Stimulated activated CD8-positive, alpha-beta memory T cell treated with anti-CD3 and anti-CD28 coated beads, Interleukin-2, amount 100 ng/mL, for 1 hour (primary cell): ENCODE measurements around the gene CPAMD8.
"Not testable (repeated sequence)": the region's sequence is repeated elsewhere in the genome, so short reads cannot be mapped to it uniquely, and the experiment has no call there.

Experiments used
- DNase-seq, 2 donors: peaks; one replicate each; pipeline ENCODE4 v3.0.0-alpha.2; 2020; ENCODE audit warnings: low read depth in 2 of 2

The CPAMD8 gene

DNA sequence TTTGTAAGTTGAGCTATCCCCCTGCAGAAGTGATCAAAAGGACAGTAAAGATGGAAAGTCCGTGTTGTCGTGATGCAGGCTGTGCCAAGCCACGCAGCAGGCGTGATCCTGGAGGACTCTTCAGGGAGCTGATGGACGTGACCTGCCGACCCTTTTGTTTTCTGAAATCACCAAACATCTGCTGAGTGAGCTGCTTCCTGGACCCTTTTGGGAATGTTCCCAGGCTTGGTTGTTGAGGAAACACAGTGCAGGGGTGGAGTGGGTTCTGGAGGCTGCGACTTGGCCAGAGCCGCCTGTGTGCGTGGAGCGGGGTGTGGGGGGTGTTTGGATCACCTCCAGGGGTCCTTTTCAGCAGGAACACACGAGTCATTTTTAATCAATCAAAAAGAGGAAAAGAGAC, 15.4 kb upstream of the CPAMD8 start:
- DNase-seq, result no peak

DNA sequence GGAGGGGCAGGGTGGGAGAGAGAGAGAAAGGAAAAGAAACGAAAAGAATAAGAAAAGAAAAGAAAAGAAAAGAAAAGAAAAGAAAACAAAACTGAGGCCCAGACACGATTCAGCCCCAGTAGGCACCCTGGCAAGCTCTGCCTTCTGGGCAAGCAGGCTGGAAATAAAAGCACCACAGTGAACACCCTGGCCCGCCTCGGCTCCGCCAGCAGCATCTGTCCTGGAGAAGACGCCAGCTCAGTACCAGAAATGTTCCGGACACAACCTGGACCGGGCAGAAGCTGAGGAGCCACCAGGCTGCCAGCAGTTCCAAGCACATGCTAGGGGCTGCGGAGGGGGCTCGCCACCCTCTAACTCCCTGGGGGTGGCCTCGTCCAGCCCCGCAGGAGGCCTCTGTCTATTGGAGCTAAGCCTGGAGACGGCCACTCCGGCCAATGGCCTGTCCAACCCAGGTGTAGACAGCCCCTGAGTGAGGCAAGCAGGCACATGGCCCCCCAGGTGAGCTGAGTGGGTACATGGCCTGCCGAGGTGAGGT, 11.4 kb upstream of the CPAMD8 start:
- no peak for DNase-seq

DNA sequence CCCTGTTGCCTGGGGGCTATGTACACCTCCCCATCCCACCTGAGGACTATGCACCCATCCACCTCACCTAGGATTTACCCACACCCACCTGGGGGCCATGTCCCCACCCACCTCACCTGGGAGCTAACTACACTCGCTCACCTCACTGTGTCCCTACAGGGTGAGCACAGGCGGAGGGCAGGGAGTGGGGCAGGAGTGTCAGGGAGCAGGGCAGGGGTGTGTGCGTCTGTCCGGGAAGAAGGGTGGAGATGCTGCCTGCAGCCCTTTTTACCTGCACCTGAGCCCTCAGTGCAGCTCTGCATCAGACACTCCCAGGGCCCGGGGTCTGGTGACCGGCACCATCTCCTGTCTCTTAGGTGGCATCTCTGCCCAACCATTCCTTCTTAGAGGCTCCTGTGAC, 10.6 kb upstream of the CPAMD8 start:
- DNase-seq, result no peak

DNA sequence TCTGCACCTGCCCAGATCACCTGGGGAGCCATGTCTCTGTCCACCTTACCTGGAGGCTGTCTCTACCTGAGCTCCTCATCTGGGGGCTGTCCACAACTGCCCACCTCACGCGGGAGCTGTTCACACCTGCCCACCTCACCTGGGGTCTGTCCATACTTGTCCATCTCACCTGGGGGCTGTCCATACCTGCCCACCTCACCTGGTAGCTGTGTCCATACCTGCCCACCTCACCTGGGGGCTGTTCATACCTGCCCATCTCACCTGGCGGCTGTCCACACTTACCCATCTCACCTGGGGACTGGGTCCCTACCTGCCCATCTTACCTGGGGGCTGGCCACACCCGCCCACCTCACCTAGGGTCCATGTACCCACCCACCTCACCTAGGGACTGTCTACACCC, 10.0 kb upstream of the CPAMD8 start:
- no peak for DNase-seq

DNA sequence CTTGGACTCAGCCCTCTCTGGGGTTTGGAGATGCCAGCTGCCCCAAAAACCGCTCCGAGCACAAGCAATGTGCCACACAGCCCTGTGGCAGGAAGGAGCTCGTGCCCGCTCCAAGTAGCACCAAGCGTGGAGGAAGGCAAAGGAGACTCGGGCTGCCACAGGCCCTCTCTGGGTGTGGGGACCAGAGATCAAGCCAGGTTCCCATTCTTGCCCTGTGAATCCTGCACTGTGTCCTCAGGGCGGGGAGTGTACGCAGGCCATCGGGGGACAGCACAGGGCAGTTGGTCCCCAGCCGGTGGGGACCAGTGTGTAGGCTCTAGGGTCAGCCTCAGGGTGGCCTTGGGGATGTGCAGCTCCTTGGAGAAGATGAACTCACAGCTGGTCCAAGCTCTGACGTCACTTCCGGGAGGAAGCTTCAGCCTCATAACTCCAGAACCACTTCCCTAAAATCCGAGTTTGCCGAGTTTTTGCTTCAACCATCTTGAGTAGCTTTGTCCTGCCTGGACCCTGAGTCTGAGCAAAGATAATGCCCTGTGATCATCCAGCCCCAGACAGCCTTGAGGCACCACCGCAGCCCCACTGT, 9.3 kb upstream of the CPAMD8 start:
- no peak for DNase-seq

DNA sequence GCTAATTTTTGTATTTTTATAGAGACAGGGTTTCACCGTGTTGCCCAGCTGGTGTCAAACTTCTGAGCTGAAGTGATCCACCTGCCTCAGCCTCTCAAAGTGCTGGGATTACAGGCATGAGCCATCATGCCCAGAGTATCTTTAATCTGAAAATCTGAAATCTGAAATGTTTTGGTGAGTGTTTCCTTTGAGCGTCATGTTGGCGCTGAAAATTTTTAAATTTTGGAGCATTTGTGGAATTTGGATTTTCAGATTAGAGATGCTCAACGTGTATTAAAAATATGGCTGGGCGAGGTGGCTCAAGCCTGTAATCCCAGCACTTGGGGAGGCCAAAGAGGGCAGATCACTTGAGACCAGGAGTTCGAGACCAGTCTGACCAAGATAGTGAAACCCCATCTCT, 5.1 kb upstream of the CPAMD8 start:
- DNase-seq, result no peak

DNA sequence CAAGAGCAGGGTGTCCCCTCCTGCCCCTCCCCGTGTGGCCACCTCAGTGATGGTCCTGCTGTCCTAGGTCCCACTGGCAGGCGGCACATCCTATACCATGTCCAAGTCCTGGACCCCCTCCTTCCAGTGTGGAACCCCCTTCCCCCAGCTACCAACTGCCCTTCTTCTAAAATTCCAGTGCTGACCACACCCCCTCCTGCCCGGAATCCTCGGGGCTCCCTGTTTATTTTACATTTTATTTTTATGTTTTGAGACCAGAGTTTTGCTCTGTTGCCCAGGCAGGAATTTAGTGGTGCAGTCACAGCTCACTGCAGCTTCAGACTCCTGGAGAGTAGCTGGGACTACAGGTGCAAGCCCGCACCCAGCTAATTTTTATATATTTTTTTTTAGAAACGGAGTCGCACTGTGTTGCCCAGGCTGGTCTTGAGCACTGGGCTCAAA, 945 bp upstream of the CPAMD8 start:
- DNase-seq, result no peak

DNA sequence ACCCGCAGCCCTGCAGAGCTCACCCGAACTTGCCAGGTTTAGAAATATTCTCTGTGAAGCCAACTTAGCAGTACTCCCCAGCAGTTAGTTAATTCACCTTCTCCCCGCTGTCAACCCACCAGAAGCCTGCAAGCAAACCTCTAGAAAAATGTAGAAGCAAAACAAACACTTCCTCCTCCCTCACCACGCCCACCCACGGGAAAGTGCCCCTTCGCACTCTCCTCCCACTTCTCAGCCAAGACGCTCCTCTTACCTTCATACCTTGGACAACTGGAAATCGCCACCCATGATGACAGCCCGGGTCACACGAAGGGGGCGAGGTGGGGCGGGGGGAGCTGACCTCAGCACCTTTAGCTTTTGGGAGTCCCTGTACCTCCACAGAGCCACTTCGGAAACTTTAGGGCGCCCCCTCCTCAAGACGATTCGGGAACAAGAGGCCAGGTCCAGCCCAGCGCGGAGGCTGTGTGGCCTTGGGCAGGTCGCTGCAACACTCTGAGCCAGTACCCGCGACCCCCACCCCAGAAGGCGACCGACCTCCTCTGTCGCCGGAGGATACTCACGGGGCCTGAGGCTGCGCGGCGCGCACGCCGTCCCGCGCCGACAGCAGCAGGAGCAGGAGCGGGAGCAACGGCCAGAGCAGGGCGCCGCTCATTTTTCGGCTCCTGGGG, 485 bp downstream of the CPAMD8 start:
- no peak for DNase-seq

DNA sequence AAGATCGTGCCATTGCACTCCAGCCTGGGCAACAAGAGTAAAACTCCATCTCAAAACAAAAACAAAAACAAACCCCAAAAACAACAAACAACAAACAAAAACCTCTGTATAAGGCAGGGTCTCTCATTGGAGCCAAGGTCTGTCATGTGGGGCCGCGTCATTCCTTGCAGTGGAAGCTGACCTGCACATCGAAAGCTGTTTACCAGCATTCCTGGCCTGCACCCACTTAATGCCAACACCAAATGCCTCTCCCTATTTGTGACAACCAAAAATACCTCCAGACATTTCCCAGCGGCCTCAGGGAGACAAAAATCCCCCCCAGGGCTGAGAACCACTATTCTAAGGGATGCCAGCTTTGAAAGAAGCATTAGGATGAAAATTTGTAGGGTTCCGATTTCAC, 1.2 kb downstream of the CPAMD8 start:
- no peak for DNase-seq

DNA sequence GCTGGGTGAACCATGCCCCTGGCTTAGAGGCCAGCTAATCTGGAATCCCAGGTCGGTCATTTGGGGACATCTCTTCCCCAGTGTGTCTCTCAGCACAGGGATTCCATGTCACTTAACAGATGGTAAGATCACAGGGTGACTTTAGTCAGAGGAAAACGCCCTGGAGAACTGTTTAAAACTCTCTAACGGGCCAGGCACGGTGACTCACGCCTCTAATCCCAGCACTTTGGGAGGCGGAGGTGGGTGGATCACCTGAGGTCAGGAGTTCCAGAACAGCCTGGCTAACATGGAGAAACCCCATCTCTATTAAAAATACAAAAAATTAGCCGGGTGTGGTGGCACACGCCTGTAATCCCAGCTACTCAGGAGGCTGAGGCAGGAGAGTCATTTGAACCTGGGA, 1.7 kb downstream of the CPAMD8 start:
- DNase-seq, result not testable (repeated sequence)

DNA sequence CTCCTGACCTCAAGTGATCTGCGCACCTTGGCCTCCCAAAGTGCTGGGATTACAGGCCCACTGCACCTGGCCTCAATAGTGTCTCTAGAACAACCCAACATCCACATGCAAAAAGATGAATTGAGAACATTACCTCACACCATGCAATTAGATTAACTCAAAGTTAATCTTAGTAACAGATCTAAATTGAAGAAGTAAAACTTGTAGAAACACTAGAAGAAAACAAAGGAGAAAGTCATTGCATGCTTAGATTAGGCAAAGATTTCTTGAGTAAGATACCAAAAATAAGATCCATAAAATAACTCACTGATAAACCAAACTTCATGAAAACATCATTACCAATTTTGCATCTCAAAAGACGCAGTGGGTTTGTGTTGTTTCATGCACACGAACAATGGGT, 2.8 kb downstream of the CPAMD8 start:
- no peak for DNase-seq

DNA sequence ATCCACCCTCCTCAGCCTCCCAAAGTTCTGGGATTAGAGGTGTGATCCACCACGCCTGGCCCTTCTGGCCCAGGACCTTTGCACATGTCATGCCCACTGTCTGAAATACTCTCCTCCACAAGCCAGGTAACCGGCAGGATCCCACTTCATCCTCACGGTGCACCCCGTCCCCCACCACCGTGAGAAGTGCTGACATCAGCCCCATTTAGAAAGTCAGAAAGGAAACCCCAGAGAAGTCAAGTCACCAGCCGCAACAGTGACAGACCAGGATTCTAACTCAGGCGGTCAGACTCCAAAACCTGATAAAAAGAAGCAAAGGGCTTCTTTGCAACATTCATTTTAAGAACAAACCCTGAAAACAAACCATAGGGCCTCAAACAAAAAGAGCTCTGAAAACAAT, 3.9 kb downstream of the CPAMD8 start:
- DNase-seq, result no peak

DNA sequence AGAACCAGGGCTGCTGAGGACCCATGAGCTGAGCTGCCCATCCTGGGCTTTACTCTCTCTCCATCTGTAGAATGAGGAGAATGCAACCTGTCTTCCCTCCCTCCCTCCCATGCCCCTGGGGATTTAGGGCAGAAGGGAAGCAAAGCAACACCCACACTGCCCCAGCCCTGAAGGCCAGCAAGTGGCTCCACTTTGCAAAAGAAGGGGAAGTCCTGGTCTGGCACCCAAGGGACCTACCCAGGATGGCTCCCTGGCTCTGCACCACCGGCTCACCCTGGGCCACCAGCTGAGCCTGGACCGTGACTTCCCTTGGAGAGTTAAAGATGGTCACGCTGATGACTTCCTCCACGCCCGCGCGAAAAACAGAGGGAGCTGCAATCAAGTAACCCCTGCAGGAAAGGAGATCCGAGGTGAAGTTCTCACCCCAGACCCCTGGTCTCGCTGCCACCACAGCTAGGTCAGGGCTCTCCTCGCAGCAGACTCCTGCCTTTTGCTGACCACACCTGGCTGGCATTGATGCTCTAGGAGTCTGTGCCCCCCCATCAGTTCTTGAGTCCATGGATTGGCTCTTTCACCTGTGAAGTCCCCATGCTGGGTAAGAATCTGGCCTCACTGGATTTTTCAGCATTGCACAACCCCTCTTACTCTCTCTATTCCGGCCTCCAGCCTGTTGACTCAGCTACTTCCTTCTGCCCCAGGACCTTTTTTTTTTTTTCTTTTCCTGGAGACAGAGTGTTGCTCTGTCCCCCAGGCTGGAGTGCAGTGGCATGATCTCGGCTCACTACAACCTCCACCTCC, 4.6 kb downstream of the CPAMD8 start:
- no peak for DNase-seq

DNA sequence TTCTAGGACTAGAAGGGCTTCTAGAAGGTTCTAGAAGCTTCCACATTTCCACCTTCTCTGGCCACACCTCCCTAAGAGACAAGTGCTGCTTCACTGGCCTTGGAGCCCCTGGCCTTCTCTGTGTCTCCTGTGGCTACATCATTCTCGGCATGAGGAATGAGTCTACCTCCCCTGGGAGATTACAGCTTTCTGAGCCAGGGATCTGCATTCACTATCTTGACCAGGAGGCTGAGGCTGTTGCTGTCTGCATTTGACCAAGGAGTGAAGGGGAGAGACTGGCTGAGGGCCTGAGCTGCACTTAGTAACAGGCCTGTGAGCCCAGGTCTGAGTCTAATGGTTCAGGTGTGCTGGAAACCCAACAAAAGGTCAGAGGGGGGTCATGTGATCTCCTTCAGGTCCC, 5.3 kb downstream of the CPAMD8 start:
- DNase-seq, result no peak

DNA sequence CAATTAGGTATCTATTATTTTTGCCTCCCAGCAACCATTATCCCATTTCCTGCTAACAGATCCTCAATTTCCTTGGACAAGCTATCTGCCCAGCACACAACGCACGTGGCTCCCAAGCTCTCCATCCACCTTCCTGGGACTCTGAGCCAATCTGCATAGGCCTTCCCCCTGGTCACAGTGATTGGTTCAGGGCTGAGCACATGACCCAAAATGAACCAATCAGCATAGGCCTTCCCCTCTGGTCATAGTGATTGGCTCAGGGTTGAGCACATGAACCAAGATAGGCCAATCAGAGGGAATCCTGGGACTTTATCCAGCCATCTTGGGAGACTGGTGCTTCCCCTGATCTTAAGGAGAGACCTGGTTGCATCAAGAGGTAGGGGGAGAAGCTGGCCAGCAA, 5.8 kb downstream of the CPAMD8 start:
- no peak for DNase-seq

DNA sequence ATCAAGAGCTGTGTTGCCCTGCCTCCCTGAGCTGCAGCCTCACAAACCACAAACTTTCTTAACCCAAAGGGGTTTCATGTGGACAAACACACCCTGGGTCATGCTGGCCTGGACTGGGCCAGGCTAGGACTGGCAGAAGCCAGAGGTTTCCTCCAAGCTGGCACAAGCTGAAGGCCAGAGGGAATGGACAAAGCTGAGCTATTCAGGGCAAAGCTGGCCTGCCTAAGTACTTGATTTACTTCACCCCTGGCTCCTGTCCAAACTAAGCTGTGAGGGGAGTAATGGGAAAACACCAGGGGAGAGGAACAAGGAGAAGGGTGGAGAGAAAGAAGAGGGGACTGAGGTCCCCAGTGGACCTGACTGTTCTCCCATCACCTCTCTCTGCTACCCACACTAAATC, 6.2 kb downstream of the CPAMD8 start:
- DNase-seq, result no peak

DNA sequence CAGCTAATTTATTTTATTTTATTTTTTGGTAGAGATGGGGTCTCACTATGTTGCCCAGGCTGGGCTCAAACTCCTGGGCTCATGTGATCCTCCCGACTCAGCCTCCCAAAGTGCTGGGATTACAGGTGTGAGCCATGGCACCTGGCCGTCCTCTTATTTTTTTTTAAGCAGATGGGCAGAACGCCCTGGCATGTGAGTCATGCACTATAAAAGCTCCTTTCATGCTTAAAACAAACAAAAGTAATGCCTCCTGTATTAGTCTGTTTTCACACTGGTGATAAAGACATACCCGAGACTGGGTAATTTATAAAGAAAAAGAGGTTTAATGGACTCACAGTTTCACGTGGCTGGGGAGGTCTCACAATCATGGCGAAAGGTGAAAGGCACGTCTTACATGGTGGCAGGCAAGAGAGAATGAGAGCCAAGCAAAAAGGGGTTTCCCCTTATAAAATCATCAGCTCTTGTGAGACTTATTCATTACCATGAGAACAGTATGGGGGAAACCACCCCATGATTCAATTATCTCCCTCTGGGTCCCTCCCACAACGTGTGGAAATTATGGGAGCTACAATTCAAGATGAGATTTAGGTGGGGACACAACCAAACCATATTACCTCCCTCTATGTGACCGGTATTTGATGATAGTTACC, 12.3 kb downstream of the CPAMD8 start:
- not testable (repeated sequence) for DNase-seq

DNA sequence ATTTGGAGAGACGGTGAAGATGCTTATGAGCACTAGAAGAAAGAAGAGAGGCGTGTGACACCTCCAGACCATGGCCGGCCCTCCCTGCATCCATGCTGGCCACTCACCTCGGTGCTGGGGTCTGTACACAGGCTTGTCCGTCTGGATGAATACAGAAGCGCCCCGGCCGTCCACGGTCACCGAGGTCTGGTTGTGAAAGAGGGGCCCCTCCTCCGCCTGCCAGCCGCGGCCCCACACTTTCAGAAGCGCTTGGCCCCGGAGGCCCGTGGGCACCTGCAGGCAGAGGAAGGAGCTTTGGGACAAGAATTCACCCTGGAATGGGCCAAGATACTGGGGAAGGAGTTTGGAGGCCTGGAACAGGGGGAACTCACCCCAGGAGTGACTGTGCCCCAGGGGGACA, 15.1 kb downstream of the CPAMD8 start:
- no peak for DNase-seq

DNA sequence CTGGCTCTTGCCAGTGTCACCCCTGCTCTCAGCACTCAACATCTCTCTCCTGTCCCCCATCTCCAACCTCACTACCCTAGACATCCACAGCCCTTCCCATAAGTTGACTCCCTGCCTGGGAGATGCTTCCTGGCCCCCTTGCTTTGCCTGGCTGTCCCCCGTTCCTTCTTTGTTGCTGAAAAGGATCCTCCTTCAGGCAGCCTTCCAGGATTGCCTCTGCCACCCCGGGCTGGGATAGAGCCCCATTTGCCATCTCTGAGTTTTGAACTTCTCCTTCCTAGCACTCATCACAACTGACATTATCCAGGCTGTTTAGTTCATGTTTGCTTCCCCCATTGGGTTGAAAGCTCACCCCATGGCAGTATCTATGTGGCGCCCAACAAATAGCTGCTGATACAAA, 20.0 kb downstream of the CPAMD8 start:
- DNase-seq, result no peak

DNA sequence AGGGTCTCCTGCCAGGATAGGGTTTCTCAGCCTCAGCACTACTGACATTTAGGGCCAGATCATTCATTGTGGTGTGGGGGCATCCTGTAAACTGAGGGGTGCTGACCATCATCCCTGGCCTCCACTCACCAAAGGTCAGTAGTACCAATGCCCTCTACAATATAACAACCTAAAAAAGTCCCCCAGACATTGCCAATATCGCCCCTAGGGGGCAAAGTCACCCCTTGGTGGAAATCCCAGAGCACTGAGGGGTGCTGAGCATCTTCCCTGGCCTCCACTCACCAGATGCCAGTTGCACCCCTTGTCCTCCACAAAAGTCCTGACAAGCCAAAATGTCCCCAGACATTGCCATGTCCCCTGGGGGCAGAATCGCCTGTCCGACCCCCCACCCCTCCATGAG, 21.6 kb downstream of the CPAMD8 start:
- no peak for DNase-seq

DNA sequence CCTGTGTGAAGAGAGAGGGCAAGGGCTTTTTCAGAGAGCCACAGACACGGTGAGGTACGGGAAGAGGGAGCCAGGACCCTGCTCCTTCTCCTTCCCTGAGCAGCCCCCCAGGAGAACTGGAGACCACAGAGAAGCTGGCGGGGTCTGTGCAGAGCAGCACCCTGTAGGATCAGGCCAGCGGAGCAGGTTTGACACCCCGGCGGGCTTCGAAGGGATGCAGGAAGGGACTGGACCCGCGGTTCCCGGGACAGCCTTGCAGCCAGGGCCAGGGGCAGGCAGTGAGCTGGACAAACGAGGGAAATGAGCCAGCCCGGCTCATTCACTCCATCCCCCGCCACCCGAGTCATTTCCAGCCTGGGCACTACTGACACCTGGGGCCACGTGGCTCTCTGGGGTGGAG, 22.2 kb downstream of the CPAMD8 start:
- DNase-seq, result no peak

DNA sequence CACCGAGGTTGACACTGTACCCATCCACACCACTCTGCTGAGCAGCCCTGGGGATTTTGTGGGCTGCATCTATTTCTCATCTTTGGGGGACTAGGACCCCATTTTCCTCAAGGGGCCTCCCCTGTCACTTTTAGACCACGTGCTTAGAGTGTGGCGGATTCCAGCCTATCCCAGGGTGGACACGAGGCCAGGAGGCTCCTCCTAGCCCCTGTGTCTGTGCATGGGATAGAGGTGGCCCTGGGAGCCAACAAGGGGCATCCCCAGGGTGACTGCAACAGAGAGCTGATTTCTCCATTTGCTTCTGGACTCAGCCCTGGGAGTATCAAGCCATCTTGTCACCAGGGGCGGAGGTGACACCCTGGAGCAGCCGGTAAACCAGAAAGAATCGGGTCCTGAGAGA, 24.2 kb downstream of the CPAMD8 start:
- DNase-seq, result no peak
